Activated CD8-positive, alpha-beta memory T cell treated with anti-CD3 and anti-CD28 coated beads for 4 hours (primary cell): ENCODE measurements around the gene FKBP14.
"Not testable (repeated sequence)": the region's sequence is repeated elsewhere in the genome, so short reads cannot be mapped to it uniquely, and the experiment has no call there.

Source experiments
- DNase-seq, 2 donors: peaks; one replicate each; pipeline ENCODE4 v3.0.0-alpha.2; 2020; ENCODE audit warnings: low read depth in 2 of 2

FKBP14 gene

GRCh38 chr7:29990931-29991330, 35.6 kb downstream of the FKBP14 start:
- no peak for DNase-seq

- DNase-seq = no peak
Observed at GRCh38 chr7:29989257-29989995, 37.1 kb downstream of the FKBP14 start, which contains the start of gene SCRN1. SCRN1 (minus strand) TSS chr7:29989801; CDS start chr7:29969067, 20,734 bp downstream.

GRCh38 chr7:29988424-29989256, 37.9 kb downstream of the FKBP14 start:
- DNase-seq = no peak

- no peak for DNase-seq
Observed at GRCh38 chr7:29987811-29988317, 38.6 kb downstream of the FKBP14 start.

- no peak for DNase-seq
Observed at GRCh38 chr7:29987083-29987482, 39.4 kb downstream of the FKBP14 start.

- no peak for DNase-seq
Observed at GRCh38 chr7:29980151-29980550, 46.4 kb downstream of the FKBP14 start.

- DNase-seq = no peak
Observed at GRCh38 chr7:29977886-29978651, 48.4 kb downstream of the FKBP14 start.

GRCh38 chr7:29976673-29977415, 49.7 kb downstream of the FKBP14 start:
- no peak for DNase-seq

GRCh38 chr7:29976266-29976665, 50.2 kb downstream of the FKBP14 start:
- no peak for DNase-seq

- no peak for DNase-seq
Observed at GRCh38 chr7:29975561-29975960, 50.9 kb downstream of the FKBP14 start.

GRCh38 chr7:29974286-29974685, 52.2 kb downstream of the FKBP14 start:
- DNase-seq = no peak

GRCh38 chr7:29972315-29972669, 54.2 kb downstream of the FKBP14 start:
- no peak for DNase-seq

- DNase-seq = no peak
Observed at GRCh38 chr7:29971566-29972314, 54.8 kb downstream of the FKBP14 start.

GRCh38 chr7:29970158-29970557, 56.3 kb downstream of the FKBP14 start:
- DNase-seq = no peak

GRCh38 chr7:29969738-29970137, 56.8 kb downstream of the FKBP14 start:
- no peak for DNase-seq

GRCh38 chr7:29968683-29969395, 57.7 kb downstream of the FKBP14 start:
- DNase-seq = no peak

- no peak for DNase-seq
Observed at GRCh38 chr7:29965030-29965429, 61.5 kb downstream of the FKBP14 start.

- no peak for DNase-seq
Observed at GRCh38 chr7:29962035-29962434, 64.5 kb downstream of the FKBP14 start.

GRCh38 chr7:29961611-29962010, 64.9 kb downstream of the FKBP14 start:
- DNase-seq = not testable (repeated sequence)
